IMR-90 (cell line): ENCODE results near the gene KIFC3. TPM values are rescaled to one million over a fixed set of nuclear protein-coding genes. Genes with fewer than 3 reads are reported as not detected.

ENCODE experiments used
- ATAC-seq: fragments of 200-7000 bp; cut with Tn5 transposase; 2 replicates; pipeline ENCODE4 v1.9.1; 2020; ENCODE audit warnings: low read depth, mild to moderate bottlenecking, moderate library complexity
- BruUV-seq: library from RNA; stranded (reverse); fragments of 400-500 nt; replicated peaks from 2 replicates; lab custom pipeline; 2021; lab: Mats Ljungman, UMichigan
- CTCF ChIA-PET: fragments of 300-600 bp; formaldehyde crosslinking; extraction: SDS; loops from one replicate; lab custom pipeline; 2021; ENCODE audit warnings: antibody characterized with exemption; lab: Yijun Ruan, JAX
- POLR2A ChIA-PET: fragments of 300-600 bp; sonication (Branson Sonifier 250); formaldehyde crosslinking; loops from one replicate; lab custom pipeline; 2022; ENCODE audit warnings: antibody characterized with exemption; ENCODE audit not compliant: unreplicated experiment; lab: Charles Lee
- DNase-seq: peaks from one replicate; pipeline ENCODE4 v3.0.0; 2013
- H2AFZ ChIP-seq: replicated peaks from 2 replicates; pipeline ENCODE3; 2013; ENCODE audit warnings: low read length, mild to moderate bottlenecking; ENCODE audit not compliant: poor library complexity
- H2AK5ac ChIP-seq: 2 replicates; pipeline ENCODE4 v1.6.1; 2013; ENCODE audit warnings: low read depth, low read length, inconsistent platforms
- H2AK9ac ChIP-seq: replicated peaks from 2 replicates; pipeline ENCODE3; 2013; ENCODE audit warnings: mild to moderate bottlenecking, low read depth, low read length, moderate library complexity; ENCODE audit not compliant: poor library complexity
- H2BK120ac ChIP-seq: 2 replicates; pipeline ENCODE4 v1.6.1; 2013; ENCODE audit warnings: low read depth, low read length, inconsistent platforms
- H2BK15ac ChIP-seq: 3 replicates; pipeline ENCODE4 v1.6.1; 2013; ENCODE audit warnings: low read depth, low read length, inconsistent platforms
- H2BK20ac ChIP-seq: 2 replicates; pipeline ENCODE4 v1.6.1; 2013; ENCODE audit warnings: low read depth, mild to moderate bottlenecking, inconsistent platforms, low read length, moderate library complexity
- H2BK5ac ChIP-seq: 2 replicates; pipeline ENCODE4 v1.6.1; 2013; ENCODE audit warnings: mild to moderate bottlenecking, low read depth, low read length, inconsistent platforms; ENCODE audit not compliant: poor library complexity, severe bottlenecking
- H3K14ac ChIP-seq: replicated peaks from 2 replicates; pipeline ENCODE4 v1.6.1; 2013; ENCODE audit warnings: low read depth, low read length, inconsistent platforms
- H3K18ac ChIP-seq: 2 replicates; pipeline ENCODE4 v1.6.1; 2013; ENCODE audit warnings: low read depth, low read length, control low read depth
- H3K23ac ChIP-seq: 2 replicates; pipeline ENCODE4 v1.6.1; 2013; ENCODE audit warnings: low read depth, low read length, inconsistent platforms
- H3K27ac ChIP-seq: 2 replicates; pipeline ENCODE4 v1.5.1; 2013; ENCODE audit warnings: mild to moderate bottlenecking, control low read depth, low read length; ENCODE audit not compliant: insufficient read depth
- H3K27me3 ChIP-seq: 2 replicates; pipeline ENCODE4 v1.6.1; 2013; ENCODE audit warnings: low read length; ENCODE audit not compliant: control insufficient read depth, insufficient read depth
- H3K36me3 ChIP-seq: 2 replicates; pipeline ENCODE4 v1.6.1; 2013; ENCODE audit warnings: low read length, mixed read lengths; ENCODE audit not compliant: control insufficient read depth, insufficient read depth
- H3K4ac ChIP-seq: 2 replicates; pipeline ENCODE4 v1.6.1; 2013; ENCODE audit warnings: low read depth, low read length, inconsistent platforms
- H3K4me1 ChIP-seq: 2 replicates; pipeline ENCODE4 v1.6.1; 2013; ENCODE audit warnings: low read length, mixed read lengths; ENCODE audit not compliant: control insufficient read depth, insufficient read depth
- H3K4me2 ChIP-seq: 2 replicates; pipeline ENCODE4 v1.6.1; 2013; ENCODE audit warnings: low read depth, mild to moderate bottlenecking, control low read depth, low read length, moderate library complexity
- H3K4me3 ChIP-seq: 2 replicates; pipeline ENCODE4 v1.5.1; 2013; ENCODE audit warnings: low read depth, mild to moderate bottlenecking, control low read depth, low read length, moderate library complexity; ENCODE audit not compliant: insufficient read depth
- H3K56ac ChIP-seq: 2 replicates; pipeline ENCODE4 v1.6.1; 2013; ENCODE audit warnings: low read length, inconsistent platforms; ENCODE audit not compliant: insufficient read depth; ENCODE audit errors: extremely low read depth
- H3K79me1 ChIP-seq, 2 experiments: 2 replicates each; pipeline ENCODE4 v1.6.1; 2013; ENCODE audit warnings: low read length in 2 of 2, inconsistent platforms in 1 of 2, low read depth in 1 of 2
- H3K9ac ChIP-seq: 2 replicates; pipeline ENCODE4 v1.6.1; 2013; ENCODE audit warnings: low read depth, low read length, control low read depth
- H3K9me1 ChIP-seq: 2 replicates; pipeline ENCODE4 v1.6.1; 2013; ENCODE audit warnings: low read length, inconsistent platforms; ENCODE audit not compliant: insufficient read depth
- H3K9me3 ChIP-seq: 2 replicates; pipeline ENCODE4 v1.6.1; 2013; ENCODE audit warnings: low read length; ENCODE audit not compliant: control insufficient read depth, insufficient read depth
- H4K20me1 ChIP-seq: 2 replicates; pipeline ENCODE4 v1.6.1; 2013; ENCODE audit warnings: low read length, inconsistent platforms; ENCODE audit not compliant: insufficient read depth
- H4K5ac ChIP-seq: 2 replicates; pipeline ENCODE4 v1.6.1; 2013; ENCODE audit warnings: mild to moderate bottlenecking, low read depth, low read length, control low read depth
- H4K8ac ChIP-seq, 2 experiments: 2 replicates each; pipeline ENCODE4 v1.6.1; 2013; ENCODE audit warnings: low read depth in 2 of 2, low read length in 2 of 2, control low read depth in 1 of 2, inconsistent platforms in 1 of 2
- H4K91ac ChIP-seq: 2 replicates; pipeline ENCODE4 v1.6.1; 2013; ENCODE audit warnings: low read depth, low read length, inconsistent platforms; ENCODE audit not compliant: insufficient read depth
- BHLHE40 ChIP-seq: fragments of 150-350 bp; IDR thresholded peaks from 2 replicates; pipeline ENCODE4 v1.6.1; 2016; ENCODE audit warnings: mild to moderate bottlenecking, low read depth, low read length
- CEBPB ChIP-seq: IDR thresholded peaks from 2 replicates; pipeline ENCODE4 v1.6.1; 2012; ENCODE audit warnings: low read depth, low read length, improper control_type of control experiment
- CHD1 ChIP-seq: IDR thresholded peaks from 2 replicates; pipeline ENCODE4 v1.6.1; 2012; ENCODE audit warnings: low read depth, low read length, improper control_type of control experiment
- MAZ ChIP-seq: IDR thresholded peaks from 2 replicates; pipeline ENCODE4 v1.6.1; 2012; ENCODE audit warnings: low read depth, mild to moderate bottlenecking, low read length, improper control_type of control experiment, moderate library complexity, borderline replicate concordance
- RAD21 ChIP-seq: IDR thresholded peaks from 2 replicates; pipeline ENCODE4 v1.6.1; 2012; ENCODE audit warnings: low read length, improper control_type of control experiment
- RCOR1 ChIP-seq: IDR thresholded peaks from 2 replicates; pipeline ENCODE4 v1.6.1; 2012; ENCODE audit warnings: mild to moderate bottlenecking, low read length, improper control_type of control experiment; ENCODE audit not compliant: insufficient replicate concordance
- WGBS, 2 experiments: methylation state at CpG; one replicate each; pipeline versions ENCODE4 v1.1.5 to v1.1.7; 2013; ENCODE audit warnings: missing lambda C conversion rate in 2 of 2; ENCODE audit not compliant: insufficient read length in 1 of 2; ENCODE audit errors: extremely low coverage in 2 of 2; 5-methylcytosine and 5-hydroxymethylcytosine counted together
- dilution Hi-C: fragments of 300-500 bp; cut with HindIII; formaldehyde crosslinking; loops from one replicate; pipeline ENCODE4 v1.14.3; 2018; ENCODE audit warnings: low sequenced_read_pairs; ENCODE audit not compliant: unreplicated experiment
- in situ Hi-C: fragments of 300-500 bp; cut with MboI; formaldehyde crosslinking; loops from 3 replicates; pipeline ENCODE4 v1.14.3; 2019; ENCODE audit warnings: low sequenced_read_pairs, inconsistent platforms, mixed read lengths
- intact Hi-C: fragments of 100-400 bp; cut with micrococcal nuclease; formaldehyde crosslinking; loops from 2 replicates; pipeline ENCODE4 v1.10.0; 2022
- polyA plus RNA-seq, 3 experiments: library from polyadenylated mRNA; depleted of rRNA; stranded (reverse); fragments of >200 nt; gene quantifications; 2 replicates each; pipeline ENCODE4 v1.2.3, GENCODE V29; 2012; ENCODE audit warnings: low replicate concordance in 1 of 3
- total RNA-seq: library from RNA; depleted of rRNA; stranded (reverse); fragments of >200 nt; gene quantifications from 2 replicates; pipeline ENCODE4 v1.2.3, GENCODE V29; 2012

Gene KIFC3
- total and polyA plus RNA-seq, 2 of the 4 experiments (the other 2 are of a cell fraction): 48.6 to 62.5 TPM

- H2BK5ac ChIP-seq: no peak overlapping the region
- H4K8ac ChIP-seq: no peak overlapping the region
- ChIA-PET CTCF (no interaction called here), POLR2A (no interaction called here)
- no peak overlapping the region for H3K4ac ChIP-seq
- no peak overlapping the region for H3K9ac ChIP-seq
- no peaks in the 10 kb centered on the region for H4K20me1 ChIP-seq
- TF ChIP-seq RAD21 (no peak), RCOR1 (no peak), BHLHE40 (no peak), CHD1 (no peak), CEBPB (no peak), MAZ (no peak)
- ATAC-seq: no peak
- H2AK5ac ChIP-seq: no peak overlapping the region
- H3K56ac ChIP-seq: no peak overlapping the region
- H3K27me3 ChIP-seq: peaks cover 18% of the 10 kb centered on the region
- no peaks in the 10 kb centered on the region for H3K9me3 ChIP-seq
- no peak overlapping the region for H2BK120ac ChIP-seq
- H3K79me1 ChIP-seq: no peaks in the 10 kb centered on the region
- no peak for DNase-seq
- no CpG with 5 or more reads among the region's 2 CpGs for WGBS, 2 experiments
- H3K14ac ChIP-seq: no peak overlapping the region
- no peaks in the 10 kb centered on the region for H3K9me1 ChIP-seq
- H2AK9ac ChIP-seq: no peak overlapping the region
- H3K27ac ChIP-seq: no peak overlapping the region
- BruUV-seq: no TSS peak
- in situ Hi-C loops: no loop called here
- H4K91ac ChIP-seq: no peak overlapping the region
- H3K4me2 ChIP-seq: no peak overlapping the region
- H3K23ac ChIP-seq: no peak overlapping the region
- no peaks in the 10 kb centered on the region for H3K4me1 ChIP-seq
- dilution Hi-C loops: no loop called here
- no peak overlapping the region for H2BK15ac ChIP-seq
- H3K4me3 ChIP-seq: no peak overlapping the region
- no peaks in the 10 kb centered on the region for H3K36me3 ChIP-seq
- intact Hi-C loops: no loop called here
- H2BK20ac ChIP-seq: no peak overlapping the region
- no peak overlapping the region for H2AFZ ChIP-seq
- no peak overlapping the region for H4K5ac ChIP-seq
- H3K18ac ChIP-seq: no peak overlapping the region
Measured at GRCh38 chr16:57722210-57722499, 80.1 kb downstream of the KIFC3 start.
